Liver (tissue), 9 donors: Measurements from ENCODE around the gene COL5A1. TPM values are rescaled to one million over a fixed set of nuclear protein-coding genes. Genes with fewer than 3 reads are reported as not detected.

Experiments
- DNase-seq: peaks from one replicate; pipeline ENCODE4 v3.0.0-alpha.2; 2017; ENCODE audit warnings: low spot score
- H3K27ac ChIP-seq, 2 donors: one replicate each; pipeline ENCODE4 v1.7.0; 2013; ENCODE audit warnings: inconsistent platforms in 2 of 2, low read length in 2 of 2, control low read depth in 1 of 2, low read depth in 1 of 2, mild to moderate bottlenecking in 1 of 2
- H3K27me3 ChIP-seq, 4 donors: one replicate each; pipeline versions ENCODE4 v1.6.1 to v1.7.0; 2013; ENCODE audit warnings: low read length in 3 of 4, inconsistent platforms in 1 of 4, mild to moderate bottlenecking in 1 of 4, moderate library complexity in 1 of 4; ENCODE audit not compliant: control insufficient read depth in 4 of 4, insufficient read depth in 4 of 4
- H3K36me3 ChIP-seq, 4 donors: one replicate each; pipeline versions ENCODE4 v1.6.1 to v1.7.0; 2013; ENCODE audit warnings: low read length in 3 of 4, mild to moderate bottlenecking in 3 of 4, low read depth in 1 of 4, moderate library complexity in 1 of 4; ENCODE audit not compliant: control insufficient read depth in 4 of 4, insufficient read depth in 3 of 4
- H3K4me1 ChIP-seq, 4 donors: one replicate each; pipeline versions ENCODE4 v1.6.1 to v1.7.0; 2013; ENCODE audit warnings: low read length in 3 of 4, mild to moderate bottlenecking in 3 of 4, moderate library complexity in 1 of 4; ENCODE audit not compliant: control insufficient read depth in 4 of 4, insufficient read depth in 4 of 4
- H3K4me3 ChIP-seq, 3 donors: one replicate each; pipeline versions ENCODE4 v1.6.1 to v1.7.0; 2013; ENCODE audit warnings: low read length in 3 of 3, control low read depth in 1 of 3, low read depth in 1 of 3, mild to moderate bottlenecking in 1 of 3
- H3K9ac ChIP-seq, 2 donors: one replicate each; pipeline ENCODE4 v1.7.0; 2013; ENCODE audit warnings: low read length in 2 of 2, mild to moderate bottlenecking in 2 of 2, moderate library complexity in 2 of 2, control low read depth in 1 of 2, low read depth in 1 of 2
- H3K9me3 ChIP-seq, 4 donors: one replicate each; pipeline versions ENCODE4 v1.6.1 to v1.7.0; 2013; ENCODE audit warnings: low read length in 3 of 4; ENCODE audit not compliant: control insufficient read depth in 4 of 4
- EGR1 ChIP-seq, 2 donors: IDR thresholded peaks; 2 replicates each; pipeline ENCODE4 v1.6.1; 2016 to 2018; ENCODE audit warnings: antibody characterized with exemption in 2 of 2, low read depth in 2 of 2
- GABPA ChIP-seq, 2 donors: IDR thresholded peaks in 1 of 2; conservative IDR thresholded peaks in 1 of 2; 2 replicates each; pipeline ENCODE4 v1.6.1; 2016; ENCODE audit warnings: antibody characterized with exemption in 2 of 2, mild to moderate bottlenecking in 1 of 2, moderate library complexity in 1 of 2
- HNF4A ChIP-seq, 2 donors: conservative IDR thresholded peaks; 2 replicates each; pipeline ENCODE4 v1.6.1; 2016; ENCODE audit warnings: antibody characterized with exemption in 2 of 2, mild to moderate bottlenecking in 2 of 2
- HNF4G ChIP-seq: IDR thresholded peaks from 2 replicates; pipeline ENCODE4 v1.6.1; 2016; ENCODE audit warnings: antibody characterized with exemption
- NR2F2 ChIP-seq: IDR thresholded peaks from 2 replicates; pipeline ENCODE4 v1.6.1; 2016; ENCODE audit warnings: antibody characterized with exemption
- RAD21 ChIP-seq, 2 donors: IDR thresholded peaks; 2 replicates each; pipeline ENCODE4 v1.6.1; 2016; ENCODE audit warnings: antibody characterized with exemption in 2 of 2, mild to moderate bottlenecking in 2 of 2
- RXRA ChIP-seq, 2 donors: IDR thresholded peaks; 2 replicates each; pipeline ENCODE4 v1.6.1; 2017 to 2018; ENCODE audit warnings: antibody characterized with exemption in 2 of 2, mild to moderate bottlenecking in 1 of 2
- SP1 ChIP-seq: IDR thresholded peaks from 2 replicates; pipeline ENCODE4 v1.6.1; 2018; ENCODE audit warnings: antibody characterized with exemption, mild to moderate bottlenecking
- TAF1 ChIP-seq: conservative IDR thresholded peaks from 2 replicates; pipeline ENCODE4 v1.6.1; 2016; ENCODE audit warnings: antibody characterized with exemption, mild to moderate bottlenecking
- YY1 ChIP-seq: IDR thresholded peaks from 2 replicates; pipeline ENCODE4 v1.6.1; 2016; ENCODE audit warnings: antibody characterized with exemption, mild to moderate bottlenecking
- ZBTB33 ChIP-seq: IDR thresholded peaks from 2 replicates; pipeline ENCODE4 v1.6.1; 2016; ENCODE audit warnings: antibody characterized with exemption
- WGBS: extraction: QIAGEN DNeasy Blood & Tissue Kit; methylation state at CpG from one replicate; pipeline ENCODE4 v1.1.7; 2013; 5-methylcytosine and 5-hydroxymethylcytosine counted together
- polyA plus RNA-seq, 2 donors: library from polyadenylated mRNA; stranded (reverse) in 1 of 2; unstranded in 1 of 2; fragments of 200-250 nt in 1 of 2; fragments of >200 nt in 1 of 2; fragmentation: Nextera tagmentation in 1 of 2; extraction: Ambion mirVana in 1 of 2; gene quantifications; one replicate each; pipeline versions ENCODE4 v1.2.1 to v1.2.3, GENCODE V29; 2013 to 2015
- total RNA-seq, 2 donors: library from RNA; depleted of rRNA; stranded (reverse); fragments of >200 nt; gene quantifications; one replicate each; pipeline ENCODE4 v1.2.3, GENCODE V29; 2014
- TF ChIP-seq, protein P1 (sequence below): IDR thresholded peaks from 2 replicates; pipeline ENCODE4 v1.6.1; 2016; ENCODE audit warnings: antibody characterized with exemption
- TF ChIP-seq, protein P2 (sequence below): IDR thresholded peaks from 2 replicates; pipeline ENCODE4 v1.6.1; 2016; ENCODE audit warnings: antibody characterized with exemption, mild to moderate bottlenecking
- TF ChIP-seq, protein P3 (sequence below): IDR thresholded peaks from 2 replicates; pipeline ENCODE4 v1.6.1; 2016; ENCODE audit warnings: antibody characterized with exemption
- TF ChIP-seq, protein P4 (sequence below): fragments of 150-350 bp; IDR thresholded peaks from 2 replicates; pipeline ENCODE4 v1.5.1; 2017; ENCODE audit warnings: improper control_type of control experiment, low read depth, low read length; ENCODE audit not compliant: missing input control
- donor health status: healthy.
- donor health status: healthy.
- donor health status: healthy.
- donor health status: healthy.
- donor health status: healthy.

COL5A1 gene
- total and polyA plus RNA-seq, 4 donors, result 0.67 to 15.6 (median 11.2) TPM

- Histone ChIP-seq H3K36me3 (no peaks in the 10 kb centered on the region), H3K27me3 (no peaks in the 10 kb centered on the region), H3K4me1 (no peaks in the 10 kb centered on the region), H3K4me3 (no peak overlapping the region), H3K27ac (no peak overlapping the region), H3K9ac (no peak overlapping the region), H3K9me3 (no peaks in the 10 kb centered on the region)
- no peak for DNase-seq
- TF ChIP-seq, protein P1, sequence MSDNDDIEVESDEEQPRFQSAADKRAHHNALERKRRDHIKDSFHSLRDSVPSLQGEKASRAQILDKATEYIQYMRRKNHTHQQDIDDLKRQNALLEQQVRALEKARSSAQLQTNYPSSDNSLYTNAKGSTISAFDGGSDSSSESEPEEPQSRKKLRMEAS, result no peak
- TF ChIP-seq NR2F2, result no peak
- no peak for TF ChIP-seq HNF4A (conservative IDR thresholded peaks at IDR 0.05)
- TF ChIP-seq, protein P2, sequence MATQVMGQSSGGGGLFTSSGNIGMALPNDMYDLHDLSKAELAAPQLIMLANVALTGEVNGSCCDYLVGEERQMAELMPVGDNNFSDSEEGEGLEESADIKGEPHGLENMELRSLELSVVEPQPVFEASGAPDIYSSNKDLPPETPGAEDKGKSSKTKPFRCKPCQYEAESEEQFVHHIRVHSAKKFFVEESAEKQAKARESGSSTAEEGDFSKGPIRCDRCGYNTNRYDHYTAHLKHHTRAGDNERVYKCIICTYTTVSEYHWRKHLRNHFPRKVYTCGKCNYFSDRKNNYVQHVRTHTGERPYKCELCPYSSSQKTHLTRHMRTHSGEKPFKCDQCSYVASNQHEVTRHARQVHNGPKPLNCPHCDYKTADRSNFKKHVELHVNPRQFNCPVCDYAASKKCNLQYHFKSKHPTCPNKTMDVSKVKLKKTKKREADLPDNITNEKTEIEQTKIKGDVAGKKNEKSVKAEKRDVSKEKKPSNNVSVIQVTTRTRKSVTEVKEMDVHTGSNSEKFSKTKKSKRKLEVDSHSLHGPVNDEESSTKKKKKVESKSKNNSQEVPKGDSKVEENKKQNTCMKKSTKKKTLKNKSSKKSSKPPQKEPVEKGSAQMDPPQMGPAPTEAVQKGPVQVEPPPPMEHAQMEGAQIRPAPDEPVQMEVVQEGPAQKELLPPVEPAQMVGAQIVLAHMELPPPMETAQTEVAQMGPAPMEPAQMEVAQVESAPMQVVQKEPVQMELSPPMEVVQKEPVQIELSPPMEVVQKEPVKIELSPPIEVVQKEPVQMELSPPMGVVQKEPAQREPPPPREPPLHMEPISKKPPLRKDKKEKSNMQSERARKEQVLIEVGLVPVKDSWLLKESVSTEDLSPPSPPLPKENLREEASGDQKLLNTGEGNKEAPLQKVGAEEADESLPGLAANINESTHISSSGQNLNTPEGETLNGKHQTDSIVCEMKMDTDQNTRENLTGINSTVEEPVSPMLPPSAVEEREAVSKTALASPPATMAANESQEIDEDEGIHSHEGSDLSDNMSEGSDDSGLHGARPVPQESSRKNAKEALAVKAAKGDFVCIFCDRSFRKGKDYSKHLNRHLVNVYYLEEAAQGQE, result no peak
- TF ChIP-seq YY1, result no peak
- TF ChIP-seq, protein P3, sequence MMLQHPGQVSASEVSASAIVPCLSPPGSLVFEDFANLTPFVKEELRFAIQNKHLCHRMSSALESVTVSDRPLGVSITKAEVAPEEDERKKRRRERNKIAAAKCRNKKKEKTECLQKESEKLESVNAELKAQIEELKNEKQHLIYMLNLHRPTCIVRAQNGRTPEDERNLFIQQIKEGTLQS, result no peak
- TF ChIP-seq RXRA (IDR thresholded peaks at IDR 0.05), result no peak
- TF ChIP-seq SP1, result no peak
- WGBS, result 73% methylated on average over 22 of the region's 22 CpGs
Measured at GRCh38 chr9:134625361-134626068, 16.1 kb upstream of the COL5A1 start.

GRCh38 chr9:134626069-134626423 is 15.6 kb upstream of the COL5A1 start:
- no peak overlapping the region for H3K4me3 ChIP-seq
- no peaks in the 10 kb centered on the region for H3K36me3 ChIP-seq
- TF ChIP-seq RAD21 (IDR thresholded peaks at IDR 0.05) (no peak), GABPA (IDR thresholded peaks at IDR 0.05 in 1 of 2, conservative IDR thresholded peaks at IDR 0.05 in 1 of 2) (no peak), HNF4G (no peak), RXRA (IDR thresholded peaks at IDR 0.05) (no peak), ZBTB33 (no peak), EGR1 (IDR thresholded peaks at IDR 0.05; ENCODE audit: low read depth in 2 of 2) (no peak), TAF1 (no peak)
- TF ChIP-seq, protein P1, result no peak
- TF ChIP-seq, protein P4, sequence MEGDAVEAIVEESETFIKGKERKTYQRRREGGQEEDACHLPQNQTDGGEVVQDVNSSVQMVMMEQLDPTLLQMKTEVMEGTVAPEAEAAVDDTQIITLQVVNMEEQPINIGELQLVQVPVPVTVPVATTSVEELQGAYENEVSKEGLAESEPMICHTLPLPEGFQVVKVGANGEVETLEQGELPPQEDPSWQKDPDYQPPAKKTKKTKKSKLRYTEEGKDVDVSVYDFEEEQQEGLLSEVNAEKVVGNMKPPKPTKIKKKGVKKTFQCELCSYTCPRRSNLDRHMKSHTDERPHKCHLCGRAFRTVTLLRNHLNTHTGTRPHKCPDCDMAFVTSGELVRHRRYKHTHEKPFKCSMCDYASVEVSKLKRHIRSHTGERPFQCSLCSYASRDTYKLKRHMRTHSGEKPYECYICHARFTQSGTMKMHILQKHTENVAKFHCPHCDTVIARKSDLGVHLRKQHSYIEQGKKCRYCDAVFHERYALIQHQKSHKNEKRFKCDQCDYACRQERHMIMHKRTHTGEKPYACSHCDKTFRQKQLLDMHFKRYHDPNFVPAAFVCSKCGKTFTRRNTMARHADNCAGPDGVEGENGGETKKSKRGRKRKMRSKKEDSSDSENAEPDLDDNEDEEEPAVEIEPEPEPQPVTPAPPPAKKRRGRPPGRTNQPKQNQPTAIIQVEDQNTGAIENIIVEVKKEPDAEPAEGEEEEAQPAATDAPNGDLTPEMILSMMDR, result no peak
- TF ChIP-seq, protein P3, result no peak
- no peaks in the 10 kb centered on the region for H3K27me3 ChIP-seq
- no peaks in the 10 kb centered on the region for H3K4me1 ChIP-seq
- H3K9ac ChIP-seq, result no peak overlapping the region
- no peaks in the 10 kb centered on the region for H3K9me3 ChIP-seq
- WGBS, result 69% methylated on average over 7 of the region's 7 CpGs
- DNase-seq, result no peak
- no peak overlapping the region for H3K27ac ChIP-seq
